Measurements from ENCODE around the gene PPP1R3C. TPM values are rescaled to one million over a fixed set of nuclear protein-coding genes. Genes with fewer than 3 reads are reported as not detected.

PPP1R3C gene
- total and polyA plus RNA-seq, 2 experiments from 2014 or later, result 0.91 to 1.8 TPM

GRCh38 chr10:91642831-91643692, 10.2 kb upstream of the PPP1R3C start (continued):
- no peak for TF ChIP-seq CREB1 (CRISPR knock-in tag; IDR thresholded peaks at IDR 0.05; ENCODE audit: low read depth)
- TF ChIP-seq STAT1 (IDR thresholded peaks at IDR 0.05; ENCODE audit: unreplicated experiment), result no peak

DNA sequence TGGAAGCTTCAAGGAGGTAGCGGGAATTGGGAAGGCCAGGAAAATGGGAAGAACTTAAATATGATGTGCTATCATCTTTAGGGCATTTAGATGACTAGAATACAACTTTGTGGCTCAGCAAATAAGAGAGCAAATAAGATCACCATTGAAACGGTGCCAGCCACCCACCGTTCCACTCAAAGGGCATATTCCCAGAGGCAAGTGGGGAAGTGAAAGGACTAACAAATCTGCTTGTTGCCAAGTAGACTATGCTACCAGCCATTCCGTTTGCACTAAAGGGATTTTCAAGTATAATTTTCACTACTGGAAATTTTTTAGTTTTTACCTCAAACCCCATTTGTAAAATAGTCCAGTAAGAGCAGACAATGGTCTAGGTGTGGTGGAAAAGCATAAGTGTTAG, 4.0 kb upstream of the PPP1R3C start:
- H3K79me2 ChIP-seq (replicated peaks; ENCODE audit: insufficient read depth), result no peaks in the 10 kb centered on the region
- H3K36me3 Mint-ChIP-seq (ENCODE audit: low read depth), result no peaks in the 10 kb centered on the region
- H3K27me3 ChIP-seq (ENCODE audit: insufficient read depth), result peaks cover 28% of the 10 kb centered on the region
- H3K36me3 ChIP-seq (ENCODE audit: insufficient read depth), result no peaks in the 10 kb centered on the region
- TF ChIP-seq ETS1 (IDR thresholded peaks at IDR 0.05) (no peak), REST (IDR thresholded peaks at IDR 0.05; ENCODE audit: unreplicated experiment) (no peak), JUNB (IDR thresholded peaks at IDR 0.05; ENCODE audit: unreplicated experiment) (no peak)
- no peak overlapping the region for H3K27ac ChIP-seq (ENCODE audit: low read depth)
- no peak for ATAC-seq
- no peaks in the 10 kb centered on the region for H4K20me1 ChIP-seq (replicated peaks; ENCODE audit: insufficient read depth)
- H2AFZ ChIP-seq, result no peak overlapping the region
- peaks cover 6% of the 10 kb centered on the region; the same call in 1 of the 2 replicates for H3F3A ChIP-seq (replicated peaks; ENCODE audit: low read depth)
- H3K4me1 Mint-ChIP-seq, result peaks cover 9% of the 10 kb centered on the region
- no peak overlapping the region for H3K27ac Mint-ChIP-seq
- H3K4me3 Mint-ChIP-seq, result no peak overlapping the region
- H3K4me2 ChIP-seq, result no peak overlapping the region
- H3K9me3 Mint-ChIP-seq, result no peaks in the 10 kb centered on the region; the same call in 2 of the 3 replicates
- peaks cover 30% of the 10 kb centered on the region for H3K27me3 Mint-ChIP-seq (ENCODE audit: insufficient read depth, low read depth, poor library complexity)
- no peak for DNase-seq (ENCODE audit: low spot score)
- H3K9me2 ChIP-seq (ENCODE audit: insufficient read depth), result no peaks in the 10 kb centered on the region
- H3K4me1 ChIP-seq (ENCODE audit: insufficient read depth), result peaks cover 6% of the 10 kb centered on the region
- H3K4me3 ChIP-seq, result no peak overlapping the region

Measured in GM23338 (cell line).